Measurements from ENCODE around the gene ECT2.

The ECT2 gene

DNA sequence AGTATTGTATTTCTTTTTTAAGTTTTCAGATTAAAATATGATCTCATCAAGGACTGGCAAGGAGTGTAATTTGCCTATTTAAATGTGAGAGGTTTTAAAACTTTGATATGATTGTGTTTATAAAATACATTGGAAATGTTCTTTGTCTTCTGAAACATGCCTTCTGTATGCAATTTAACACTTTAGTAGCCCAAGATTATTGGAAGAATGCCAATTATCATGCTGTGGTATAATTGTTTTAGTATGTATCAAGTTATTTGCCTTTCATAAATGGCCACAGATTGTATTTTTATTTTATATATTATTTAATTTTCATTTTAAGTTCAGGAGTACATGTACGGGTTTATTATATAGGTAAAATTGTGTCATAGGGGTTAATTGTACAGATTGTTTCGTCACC is 31.7 kb downstream of the ECT2 start:
- DNase-seq (ENCODE audit: low read depth) = no peak
- TF ChIP-seq, protein P1, sequence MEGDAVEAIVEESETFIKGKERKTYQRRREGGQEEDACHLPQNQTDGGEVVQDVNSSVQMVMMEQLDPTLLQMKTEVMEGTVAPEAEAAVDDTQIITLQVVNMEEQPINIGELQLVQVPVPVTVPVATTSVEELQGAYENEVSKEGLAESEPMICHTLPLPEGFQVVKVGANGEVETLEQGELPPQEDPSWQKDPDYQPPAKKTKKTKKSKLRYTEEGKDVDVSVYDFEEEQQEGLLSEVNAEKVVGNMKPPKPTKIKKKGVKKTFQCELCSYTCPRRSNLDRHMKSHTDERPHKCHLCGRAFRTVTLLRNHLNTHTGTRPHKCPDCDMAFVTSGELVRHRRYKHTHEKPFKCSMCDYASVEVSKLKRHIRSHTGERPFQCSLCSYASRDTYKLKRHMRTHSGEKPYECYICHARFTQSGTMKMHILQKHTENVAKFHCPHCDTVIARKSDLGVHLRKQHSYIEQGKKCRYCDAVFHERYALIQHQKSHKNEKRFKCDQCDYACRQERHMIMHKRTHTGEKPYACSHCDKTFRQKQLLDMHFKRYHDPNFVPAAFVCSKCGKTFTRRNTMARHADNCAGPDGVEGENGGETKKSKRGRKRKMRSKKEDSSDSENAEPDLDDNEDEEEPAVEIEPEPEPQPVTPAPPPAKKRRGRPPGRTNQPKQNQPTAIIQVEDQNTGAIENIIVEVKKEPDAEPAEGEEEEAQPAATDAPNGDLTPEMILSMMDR (IDR thresholded peaks at IDR 0.05; ENCODE audit: control insufficient read depth, extremely low read depth, insufficient read depth) = no peak
- no peak overlapping the region for H3K4me3 ChIP-seq (ENCODE audit: low read depth, low read length)

DNA sequence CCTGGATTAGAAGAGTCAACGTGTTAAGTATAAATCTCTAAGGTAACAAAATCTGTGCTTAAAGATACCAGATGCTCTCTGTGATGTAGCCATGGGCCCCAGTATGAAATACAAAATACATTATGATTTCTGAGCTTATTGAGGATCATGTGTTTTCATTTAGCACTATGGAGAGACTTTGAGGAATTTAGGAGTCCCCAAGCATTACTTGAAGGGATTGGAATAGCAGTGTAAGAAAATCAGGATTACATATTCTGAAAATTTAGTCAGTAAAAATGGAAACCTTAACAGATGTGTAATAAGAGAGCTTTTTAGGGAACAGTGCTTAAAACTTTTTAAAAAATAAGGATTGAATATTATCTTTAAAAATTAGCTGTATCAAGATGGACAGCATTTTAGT is 35.5 kb downstream of the ECT2 start:
- no peak for DNase-seq (ENCODE audit: low read depth)
- TF ChIP-seq, protein P1 (IDR thresholded peaks at IDR 0.05; ENCODE audit: control insufficient read depth, extremely low read depth, insufficient read depth) = no peak
- no peak overlapping the region for H3K4me3 ChIP-seq (ENCODE audit: low read depth, low read length)

DNA sequence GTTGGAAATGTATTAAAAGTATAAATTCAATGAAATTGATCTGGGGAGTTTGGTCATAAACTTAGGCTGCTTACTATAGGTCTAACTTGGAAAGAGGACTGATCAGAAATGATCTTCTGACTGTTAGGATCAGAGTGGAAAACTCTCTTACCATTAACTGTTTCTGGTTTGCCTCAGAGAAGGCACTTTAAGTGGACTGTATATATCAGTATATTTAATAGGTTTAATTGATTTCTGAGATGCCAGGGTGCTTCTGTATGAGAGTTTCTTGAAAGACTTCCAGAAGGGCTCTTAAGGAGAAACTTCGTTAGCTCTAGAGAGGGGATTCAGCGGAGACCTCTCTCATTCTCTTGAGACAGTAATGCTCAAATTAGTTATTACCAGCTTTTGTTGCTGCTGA is 36.5 kb downstream of the ECT2 start:
- no peak for DNase-seq (ENCODE audit: low read depth)
- TF ChIP-seq, protein P1 (IDR thresholded peaks at IDR 0.05; ENCODE audit: control insufficient read depth, extremely low read depth, insufficient read depth) = no peak
- H3K4me3 ChIP-seq (ENCODE audit: low read depth, low read length) = no peak overlapping the region

DNA sequence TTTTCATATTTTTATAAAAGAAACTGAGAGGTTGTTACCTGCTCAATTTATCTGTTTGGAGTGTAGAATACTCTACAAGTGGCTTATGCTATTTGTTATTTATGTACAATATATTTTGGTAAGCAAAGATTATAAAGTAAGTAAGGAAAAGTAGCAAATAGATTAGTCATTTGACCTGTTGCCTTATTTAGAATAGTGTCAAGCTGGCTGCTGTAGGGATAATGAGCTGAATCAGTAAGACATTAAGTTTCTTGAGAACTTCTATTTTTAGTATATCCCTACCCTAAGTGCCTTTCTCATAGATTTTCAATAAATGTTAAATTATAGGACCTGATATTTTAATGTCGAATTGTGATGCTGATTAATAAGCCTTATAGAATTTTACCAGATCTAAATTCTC is 37.2 kb downstream of the ECT2 start:
- no peak for DNase-seq (ENCODE audit: low read depth)
- no peak overlapping the region for H3K4me3 ChIP-seq (ENCODE audit: low read depth, low read length)
- TF ChIP-seq, protein P1 (IDR thresholded peaks at IDR 0.05; ENCODE audit: control insufficient read depth, extremely low read depth, insufficient read depth) = no peak

DNA sequence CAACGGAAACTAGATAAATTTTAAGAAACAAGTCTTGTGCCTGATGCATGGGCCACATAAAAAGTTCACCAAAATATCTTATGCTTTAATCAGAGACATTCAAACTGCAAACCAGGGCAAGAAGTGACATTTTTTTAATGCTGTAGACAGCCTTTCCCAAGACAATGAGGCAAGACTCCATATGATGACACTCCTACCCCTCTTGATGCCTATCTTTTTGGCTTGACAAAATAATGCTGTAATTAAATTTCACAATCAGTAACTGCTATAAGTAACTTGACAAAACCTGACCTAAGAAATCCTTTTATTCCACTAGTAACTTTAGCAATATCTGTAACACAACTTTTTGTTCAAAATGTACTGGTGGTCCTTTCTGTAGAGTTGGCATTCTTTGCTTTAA is 48.7 kb downstream of the ECT2 start:
- TF ChIP-seq, protein P1 (IDR thresholded peaks at IDR 0.05; ENCODE audit: control insufficient read depth, extremely low read depth, insufficient read depth) = no peak
- H3K4me3 ChIP-seq (ENCODE audit: low read depth, low read length) = no peak overlapping the region
- no peak for DNase-seq (ENCODE audit: low read depth)

DNA sequence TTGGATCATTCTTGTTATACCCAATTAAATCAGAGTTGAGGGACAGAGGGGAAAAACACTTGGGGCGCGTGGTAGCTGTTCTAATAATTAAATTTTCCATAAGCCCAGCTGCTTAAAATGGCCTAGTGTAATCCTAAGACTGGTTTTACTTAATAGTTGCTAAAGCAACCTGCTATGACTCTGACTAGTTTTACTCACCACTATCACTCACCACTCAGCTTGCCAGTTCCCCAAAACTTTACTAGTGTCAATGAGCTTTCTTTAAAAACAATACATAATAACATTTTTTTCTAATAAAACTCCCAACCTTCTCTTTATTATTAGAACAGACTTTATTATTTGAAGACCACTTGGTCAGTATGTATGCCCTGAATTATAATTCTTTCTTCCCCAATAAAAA is 49.6 kb downstream of the ECT2 start:
- TF ChIP-seq, protein P1 (IDR thresholded peaks at IDR 0.05; ENCODE audit: control insufficient read depth, extremely low read depth, insufficient read depth) = no peak
- no peak overlapping the region for H3K4me3 ChIP-seq (ENCODE audit: low read depth, low read length)
- DNase-seq (ENCODE audit: low read depth) = no peak

DNA sequence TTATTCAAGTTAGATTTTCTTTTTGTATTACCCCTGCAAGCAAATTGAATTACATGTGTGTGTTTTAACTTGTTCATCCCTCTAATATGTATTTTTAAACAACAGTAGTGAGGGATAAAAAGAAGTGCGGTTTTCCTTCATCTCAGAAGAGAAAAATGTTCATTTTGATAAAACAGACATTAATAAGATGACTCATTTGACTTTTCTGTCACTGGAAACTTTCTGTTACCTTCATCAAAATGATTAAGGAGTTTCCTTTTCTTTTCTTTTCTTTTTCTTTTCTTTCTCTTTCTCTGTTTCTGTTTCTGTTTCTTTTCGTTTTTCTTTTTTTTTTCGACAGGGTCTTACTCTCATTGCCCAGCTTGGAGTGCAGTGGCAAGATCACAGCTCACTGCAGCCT is 53.0 kb downstream of the ECT2 start:
- no peak overlapping the region for H3K4me3 ChIP-seq (ENCODE audit: low read depth, low read length)
- DNase-seq (ENCODE audit: low read depth) = no peak
- TF ChIP-seq, protein P1 (IDR thresholded peaks at IDR 0.05; ENCODE audit: control insufficient read depth, extremely low read depth, insufficient read depth) = no peak

All from LNCaP clone FGC (cell line).